Loucy (cell line): ENCODE results near the gene DNAH1.

Experiments used
- H2AFZ ChIP-seq: fragments of 200-600 bp; sonication (generic); 2 replicates; pipeline ENCODE4 v1.6.0; 2016; ENCODE audit warnings: antibody characterized with exemption, mild to moderate bottlenecking, low read length, moderate library complexity
- H3F3A ChIP-seq: fragments of 200-600 bp; 2 replicates; pipeline ENCODE4 v1.6.0; 2016; ENCODE audit warnings: antibody characterized with exemption, low read depth, mild to moderate bottlenecking
- H3K27me3 ChIP-seq: fragments of 200-600 bp; sonication (generic); 2 replicates; pipeline ENCODE4 v1.6.1; 2014; ENCODE audit warnings: low read length, mild to moderate bottlenecking; ENCODE audit not compliant: insufficient read depth, poor library complexity, severe bottlenecking
- H3K36me3 ChIP-seq: fragments of 200-600 bp; sonication (generic); 2 replicates; pipeline ENCODE4 v1.6.1; 2016; ENCODE audit warnings: low read length; ENCODE audit not compliant: insufficient read depth
- H3K4me1 ChIP-seq: fragments of 200-600 bp; sonication (generic); 2 replicates; pipeline ENCODE4 v1.5.1; 2014; ENCODE audit warnings: low read length, mild to moderate bottlenecking; ENCODE audit not compliant: insufficient read depth, poor library complexity, severe bottlenecking
- H3K4me2 ChIP-seq: fragments of 200-600 bp; sonication (generic); 2 replicates; pipeline ENCODE4 v1.6.0; 2014; ENCODE audit warnings: antibody characterized with exemption, low read length, low read depth, mild to moderate bottlenecking; ENCODE audit not compliant: poor library complexity, severe bottlenecking
- H3K4me3 ChIP-seq: fragments of 200-600 bp; sonication (generic); 2 replicates; pipeline ENCODE4 v1.5.1; 2014; ENCODE audit warnings: low read length, mild to moderate bottlenecking, mixed read lengths; ENCODE audit not compliant: poor library complexity, severe bottlenecking
- H3K79me2 ChIP-seq: fragments of 200-600 bp; sonication (generic); 2 replicates; pipeline ENCODE4 v1.6.1; 2014; ENCODE audit warnings: low read length; ENCODE audit not compliant: insufficient read depth
- H3K9ac ChIP-seq: fragments of 200-600 bp; sonication (generic); 2 replicates; pipeline ENCODE4 v1.6.0; 2014; ENCODE audit warnings: mild to moderate bottlenecking, low read depth, low read length, moderate library complexity; ENCODE audit not compliant: poor library complexity, severe bottlenecking
- H3K9me2 ChIP-seq: fragments of 200-600 bp; sonication (generic); replicated peaks from 2 replicates; pipeline ENCODE4 v1.6.1; 2016; ENCODE audit warnings: low read depth, low read length, mixed read lengths
- H3K9me3 ChIP-seq: fragments of 200-600 bp; sonication (generic); 2 replicates; pipeline ENCODE4 v1.6.1; 2014; ENCODE audit warnings: mild to moderate bottlenecking, antibody characterized with exemption, low read length, low read depth; ENCODE audit not compliant: insufficient read depth
- H4K20me1 ChIP-seq: fragments of 200-600 bp; sonication (generic); 2 replicates; pipeline ENCODE4 v1.6.0; 2014; ENCODE audit warnings: antibody characterized with exemption, low read length, mild to moderate bottlenecking; ENCODE audit not compliant: insufficient read depth, poor library complexity, severe bottlenecking
- CTCF ChIP-seq: fragments of 200-600 bp; sonication (generic); conservative IDR thresholded peaks from 2 replicates; pipeline ENCODE4 v1.5.1; 2014; ENCODE audit warnings: mild to moderate bottlenecking, antibody characterized with exemption, low read length
- EZH2phosphoT487 ChIP-seq: fragments of 200-600 bp; IDR thresholded peaks from 2 replicates; pipeline ENCODE4 v1.6.1; 2018; ENCODE audit warnings: antibody characterized with exemption, mild to moderate bottlenecking, moderate library complexity, borderline replicate concordance

The DNAH1 gene

GRCh38 chr3:52325686-52326085 lies 9.6 kb downstream of the DNAH1 start:
- Histone ChIP-seq H3K9me3 (no peaks in the 10 kb centered on the region), H3K4me2 (no peak overlapping the region), H3K4me3 (no peak overlapping the region), H3K9ac (no peak overlapping the region), H3K36me3 (no peaks in the 10 kb centered on the region), H4K20me1 (no peaks in the 10 kb centered on the region), H2AFZ (no peak overlapping the region), H3K4me1 (no peaks in the 10 kb centered on the region), H3K79me2 (no peaks in the 10 kb centered on the region), H3K9me2 (no peaks in the 10 kb centered on the region), H3F3A (no peaks in the 10 kb centered on the region), H3K27me3 (no peaks in the 10 kb centered on the region)
- no peak for TF ChIP-seq EZH2phosphoT487
- TF ChIP-seq CTCF = no peak

GRCh38 chr3:52326976-52327375 lies 10.9 kb downstream of the DNAH1 start:
- no peak overlapping the region for H2AFZ ChIP-seq
- no peaks in the 10 kb centered on the region for H4K20me1 ChIP-seq
- H3F3A ChIP-seq = no peaks in the 10 kb centered on the region
- no peak overlapping the region for H3K4me3 ChIP-seq
- H3K9ac ChIP-seq = no peak overlapping the region
- no peaks in the 10 kb centered on the region for H3K4me1 ChIP-seq
- no peaks in the 10 kb centered on the region for H3K9me3 ChIP-seq
- H3K4me2 ChIP-seq = no peak overlapping the region
- no peak for TF ChIP-seq CTCF
- no peak for TF ChIP-seq EZH2phosphoT487
- no peaks in the 10 kb centered on the region for H3K79me2 ChIP-seq
- H3K27me3 ChIP-seq = no peaks in the 10 kb centered on the region
- H3K36me3 ChIP-seq = no peaks in the 10 kb centered on the region
- no peaks in the 10 kb centered on the region for H3K9me2 ChIP-seq

GRCh38 chr3:52327486-52328290 lies 11.6 kb downstream of the DNAH1 start:
- no peak overlapping the region for H2AFZ ChIP-seq
- H3K9ac ChIP-seq = no peak overlapping the region
- H3K4me1 ChIP-seq = no peaks in the 10 kb centered on the region
- TF ChIP-seq EZH2phosphoT487 = no peak
- no peak for TF ChIP-seq CTCF
- no peak overlapping the region for H3K4me2 ChIP-seq
- no peaks in the 10 kb centered on the region for H3K36me3 ChIP-seq
- H3F3A ChIP-seq = no peaks in the 10 kb centered on the region
- H3K4me3 ChIP-seq = no peak overlapping the region
- no peaks in the 10 kb centered on the region for H3K27me3 ChIP-seq
- H3K9me2 ChIP-seq = no peaks in the 10 kb centered on the region
- H3K9me3 ChIP-seq = no peaks in the 10 kb centered on the region
- H4K20me1 ChIP-seq = no peaks in the 10 kb centered on the region
- no peaks in the 10 kb centered on the region for H3K79me2 ChIP-seq
